Vagina (tissue), 2 donors: ENCODE data around the gene UNC50. TPM values are rescaled to one million over a fixed set of nuclear protein-coding genes. Genes with fewer than 3 reads are reported as not detected.
"Not testable (repeated sequence)": the region's sequence is repeated elsewhere in the genome, so short reads cannot be mapped to it uniquely, and the experiment has no call there.

ENCODE experiments used
- DNase-seq, 2 donors: peaks; one replicate each; pipeline ENCODE4 v3.0.0-alpha.2; 2017; ENCODE audit errors: extremely low spot score in 2 of 2
- H3K27ac ChIP-seq: fragments of 200-600 bp; sonication (generic); one replicate; pipeline ENCODE4 v1.5.1; 2019
- H3K27me3 ChIP-seq: fragments of 200-600 bp; sonication (generic); one replicate; pipeline ENCODE4 v1.5.1; 2019
- H3K36me3 ChIP-seq, 2 donors: fragments of 200-600 bp; sonication (generic); one replicate each; pipeline ENCODE4 v1.5.1; 2017 to 2019
- H3K4me1 ChIP-seq: fragments of 200-600 bp; sonication (generic); one replicate; pipeline ENCODE4 v1.5.1; 2019
- H3K4me3 ChIP-seq, 2 donors: fragments of 200-600 bp; sonication (generic); 1 replicate in 1 of 2; 2 replicates in 1 of 2; pipeline ENCODE4 v1.5.1; 2016 to 2019
- H3K9me3 ChIP-seq: fragments of 200-600 bp; sonication (generic); one replicate; pipeline ENCODE4 v1.5.1; 2019
- CTCF ChIP-seq, 3 experiments: fragments of 450-650 bp in 2 of 3; fragments of 200-600 bp in 1 of 3; sonication (generic) in 1 of 3; IDR thresholded peaks; one replicate each; pipeline ENCODE4 v1.5.1; 2017 to 2019; ENCODE audit warnings: antibody characterized with exemption in 3 of 3, mild to moderate bottlenecking in 2 of 3, moderate library complexity in 2 of 3
- POLR2A ChIP-seq, 2 donors: fragments of 450-650 bp; IDR thresholded peaks; one replicate each; pipeline ENCODE4 v1.6.1; 2017; ENCODE audit warnings: antibody characterized with exemption in 2 of 2, mild to moderate bottlenecking in 2 of 2, moderate library complexity in 2 of 2
- POLR2AphosphoS5 ChIP-seq, 2 donors: sonication (generic); formaldehyde crosslinking; IDR thresholded peaks; one replicate each; pipeline ENCODE4 v1.9.0; 2017; ENCODE audit warnings: antibody characterized with exemption in 2 of 2, mild to moderate bottlenecking in 2 of 2, low read depth in 1 of 2; ENCODE audit not compliant: insufficient read depth in 1 of 2
- intact Hi-C: fragments of 100-400 bp; cut with DNase I; formaldehyde crosslinking; loops from one replicate; pipeline ENCODE4 v1.15.1; 2023
- total RNA-seq: library from RNA; depleted of rRNA; stranded (reverse); fragments of >200 nt; gene quantifications from one replicate; pipeline ENCODE4 v1.2.3, GENCODE V29; 2016

UNC50 gene
- total RNA-seq, 1 donor from 2014 or later = 25.8 TPM

GRCh38 chr2:98586551-98587140 lies 21.7 kb upstream of the UNC50 start:
- Histone ChIP-seq H3K9me3 (no peaks in the 10 kb centered on the region), H3K4me3 (no peak overlapping the region), H3K36me3 (peaks cover 0 to 22% of the 10 kb centered on the region in 2 donors), H3K4me1 (no peaks in the 10 kb centered on the region), H3K27me3 (no peaks in the 10 kb centered on the region), H3K27ac (no peak overlapping the region)
- peak in 1 of 2 donors; percentile 70 for DNase-seq
- TF ChIP-seq POLR2AphosphoS5 (IDR thresholded peaks at IDR 0.05; ENCODE audit: insufficient read depth in 1 of 2, low read depth in 1 of 2) (no peak), POLR2A (IDR thresholded peaks at IDR 0.05) (no peak), CTCF (IDR thresholded peaks at IDR 0.05) (no peak)
- intact Hi-C loops = no loop called here

GRCh38 chr2:98588880-98589431 lies 19.4 kb upstream of the UNC50 start:
- Histone ChIP-seq H3K27ac (no peak overlapping the region), H3K9me3 (no peaks in the 10 kb centered on the region), H3K27me3 (no peaks in the 10 kb centered on the region), H3K4me1 (no peaks in the 10 kb centered on the region), H3K4me3 (no peak overlapping the region), H3K36me3 (peaks cover 0 to 16% of the 10 kb centered on the region in 2 donors)
- intact Hi-C loops = no loop called here
- DNase-seq = no peak
- TF ChIP-seq POLR2A (IDR thresholded peaks at IDR 0.05) (no peak), POLR2AphosphoS5 (IDR thresholded peaks at IDR 0.05; ENCODE audit: insufficient read depth in 1 of 2, low read depth in 1 of 2) (peak in 1 of 2 donors; percentile 0)

- intact Hi-C loops = no loop called here
- H3K36me3 ChIP-seq = peaks cover 0 to 16% of the 10 kb centered on the region in 2 donors
- TF ChIP-seq CTCF (IDR thresholded peaks at IDR 0.05) (no peak), POLR2A (IDR thresholded peaks at IDR 0.05) (no peak), POLR2AphosphoS5 (IDR thresholded peaks at IDR 0.05; ENCODE audit: insufficient read depth in 1 of 2, low read depth in 1 of 2) (no peak)
Observed at GRCh38 chr2:98589489-98589888, 18.9 kb upstream of the UNC50 start.

GRCh38 chr2:98592565-98592964 lies 15.8 kb upstream of the UNC50 start:
- TF ChIP-seq POLR2A (IDR thresholded peaks at IDR 0.05) = no peak
- TF ChIP-seq CTCF (IDR thresholded peaks at IDR 0.05) = no peak
- TF ChIP-seq POLR2AphosphoS5 (IDR thresholded peaks at IDR 0.05; ENCODE audit: insufficient read depth in 1 of 2, low read depth in 1 of 2) = no peak
- intact Hi-C loops = no loop called here
- H3K9me3 ChIP-seq = no peaks in the 10 kb centered on the region
- no peaks in the 10 kb centered on the region for H3K4me1 ChIP-seq
- H3K4me3 ChIP-seq = no peak overlapping the region
- no peak for DNase-seq
- H3K36me3 ChIP-seq = peaks cover 0 to 11% of the 10 kb centered on the region in 2 donors
- H3K27me3 ChIP-seq = no peaks in the 10 kb centered on the region
- H3K27ac ChIP-seq = no peak overlapping the region

More at GRCh38 chr2:98589489-98589888, 18.9 kb upstream of the UNC50 start:
- Histone ChIP-seq H3K9me3 (no peaks in the 10 kb centered on the region), H3K27me3 (no peaks in the 10 kb centered on the region), H3K27ac (no peak overlapping the region), H3K4me3 (no peak overlapping the region), H3K4me1 (no peaks in the 10 kb centered on the region)
- DNase-seq = no peak

- H3K27me3 ChIP-seq, DNase-seq, H3K9me3 ChIP-seq, H3K4me1 ChIP-seq, H3K4me3 ChIP-seq, H3K27ac ChIP-seq, intact Hi-C loops: not testable (repeated sequence)
- peaks cover 0 to 14% of the 10 kb centered on the region in 2 donors for H3K36me3 ChIP-seq
Observed at GRCh38 chr2:98594665-98595064, 13.7 kb upstream of the UNC50 start.

- TF ChIP-seq CTCF (IDR thresholded peaks at IDR 0.05) = no peak
- TF ChIP-seq POLR2AphosphoS5 (IDR thresholded peaks at IDR 0.05; ENCODE audit: insufficient read depth in 1 of 2, low read depth in 1 of 2) = no peak
- no peak for TF ChIP-seq POLR2A (IDR thresholded peaks at IDR 0.05)
- H3K27ac ChIP-seq = no peak overlapping the region
- DNase-seq = no peak
- intact Hi-C loops = no loop called here
- no peaks in the 10 kb centered on the region for H3K27me3 ChIP-seq
- H3K9me3 ChIP-seq = no peaks in the 10 kb centered on the region
- peaks cover 0 to 37% of the 10 kb centered on the region in 2 donors for H3K36me3 ChIP-seq
- no peak overlapping the region for H3K4me3 ChIP-seq
- H3K4me1 ChIP-seq = no peaks in the 10 kb centered on the region
Observed at GRCh38 chr2:98598781-98599428, 9.5 kb upstream of the UNC50 start.
